Sigmoid colon (tissue), 3 donors: ENCODE data around the gene TMPRSS11D.

ENCODE experiments used
- POLR2A ChIP-seq, 2 donors: fragments of 450-650 bp; IDR thresholded peaks; one replicate each; pipeline ENCODE4 v1.6.1; 2016; ENCODE audit warnings: antibody characterized with exemption in 2 of 2, mild to moderate bottlenecking in 2 of 2, moderate library complexity in 2 of 2
- TF ChIP-seq, protein P1 (sequence below), 4 experiments: fragments of 450-650 bp in 3 of 4; fragments of 200-600 bp in 1 of 4; IDR thresholded peaks; one replicate each; pipeline ENCODE4 v1.5.1; 2016 to 2019; ENCODE audit warnings: antibody characterized with exemption in 4 of 4, mild to moderate bottlenecking in 3 of 4, moderate library complexity in 2 of 4

DNA sequence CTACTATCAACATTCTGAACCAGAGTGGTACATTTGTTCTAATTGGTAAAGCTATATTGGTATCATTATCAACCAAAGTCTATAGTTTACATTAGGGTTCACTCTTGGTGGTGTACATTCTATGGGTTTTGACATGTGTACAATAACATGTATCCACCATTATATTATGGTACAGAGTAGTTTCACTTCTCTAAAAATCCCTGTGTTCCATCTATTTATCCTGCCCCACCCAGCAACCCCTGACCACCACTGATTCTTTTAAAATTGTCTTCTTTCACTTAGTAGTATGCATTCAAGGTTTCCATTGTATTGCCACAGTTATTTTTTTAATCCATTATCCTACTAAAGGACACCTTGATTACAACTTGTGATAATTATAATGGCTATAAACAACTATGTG, 15.3 kb upstream of the TMPRSS11D start:
- TF ChIP-seq, protein P1, sequence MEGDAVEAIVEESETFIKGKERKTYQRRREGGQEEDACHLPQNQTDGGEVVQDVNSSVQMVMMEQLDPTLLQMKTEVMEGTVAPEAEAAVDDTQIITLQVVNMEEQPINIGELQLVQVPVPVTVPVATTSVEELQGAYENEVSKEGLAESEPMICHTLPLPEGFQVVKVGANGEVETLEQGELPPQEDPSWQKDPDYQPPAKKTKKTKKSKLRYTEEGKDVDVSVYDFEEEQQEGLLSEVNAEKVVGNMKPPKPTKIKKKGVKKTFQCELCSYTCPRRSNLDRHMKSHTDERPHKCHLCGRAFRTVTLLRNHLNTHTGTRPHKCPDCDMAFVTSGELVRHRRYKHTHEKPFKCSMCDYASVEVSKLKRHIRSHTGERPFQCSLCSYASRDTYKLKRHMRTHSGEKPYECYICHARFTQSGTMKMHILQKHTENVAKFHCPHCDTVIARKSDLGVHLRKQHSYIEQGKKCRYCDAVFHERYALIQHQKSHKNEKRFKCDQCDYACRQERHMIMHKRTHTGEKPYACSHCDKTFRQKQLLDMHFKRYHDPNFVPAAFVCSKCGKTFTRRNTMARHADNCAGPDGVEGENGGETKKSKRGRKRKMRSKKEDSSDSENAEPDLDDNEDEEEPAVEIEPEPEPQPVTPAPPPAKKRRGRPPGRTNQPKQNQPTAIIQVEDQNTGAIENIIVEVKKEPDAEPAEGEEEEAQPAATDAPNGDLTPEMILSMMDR (IDR thresholded peaks at IDR 0.05): no peak
- TF ChIP-seq POLR2A (IDR thresholded peaks at IDR 0.05): no peak
